ENCODE measurements around the gene PEX13. TPM values are rescaled to one million over a fixed set of nuclear protein-coding genes. Genes with fewer than 3 reads are reported as not detected.
A peak's percentile ranks its signal among the peaks of the same experiment; 100 is the strongest.

The PEX13 gene
- total and polyA plus RNA-seq, 10 donors, result 4.5 to 28.4 (median 17.2) TPM

GRCh38 chr2:61042807-61043206 is 25.3 kb downstream of the PEX13 start:
- Histone ChIP-seq H3K27ac (no peak overlapping the region), H3K4me3 (no peak overlapping the region), H3K27me3 (replicated peaks in 1 of 7) (no peaks in the 10 kb centered on the region), H3K9me3 (peaks cover 0 to 4% (median 0%) of the 10 kb centered on the region in 8 donors), H3K4me1 (peaks cover 4 to 26% (median 16%) of the 10 kb centered on the region in 6 donors), H3K36me3 (peaks cover 0 to 36% (median 10%) of the 10 kb centered on the region in 6 donors)
- DNase-seq, result no peak
- no peak for TF ChIP-seq POLR2AphosphoS5 (IDR thresholded peaks at IDR 0.05)
- no peak for TF ChIP-seq POLR2A (IDR thresholded peaks at IDR 0.05)
- TF ChIP-seq CTCF (IDR thresholded peaks at IDR 0.05 in 8 of 11, conservative IDR thresholded peaks at IDR 0.05 in 3 of 11), result no peak
- 89 to 98% (median 93%) methylated on average over 3 of the region's 3 CpGs for WGBS, 5 donors
- intact Hi-C loops (cut with DNase I; ENCODE audit: low total_unique reads), result no loop called here

- intact Hi-C loops (cut with DNase I; ENCODE audit: low total_unique reads), result no loop called here
These were observed 27.1 kb downstream of the PEX13 start for GRCh38 chr2:61044636-61045035.

DNA sequence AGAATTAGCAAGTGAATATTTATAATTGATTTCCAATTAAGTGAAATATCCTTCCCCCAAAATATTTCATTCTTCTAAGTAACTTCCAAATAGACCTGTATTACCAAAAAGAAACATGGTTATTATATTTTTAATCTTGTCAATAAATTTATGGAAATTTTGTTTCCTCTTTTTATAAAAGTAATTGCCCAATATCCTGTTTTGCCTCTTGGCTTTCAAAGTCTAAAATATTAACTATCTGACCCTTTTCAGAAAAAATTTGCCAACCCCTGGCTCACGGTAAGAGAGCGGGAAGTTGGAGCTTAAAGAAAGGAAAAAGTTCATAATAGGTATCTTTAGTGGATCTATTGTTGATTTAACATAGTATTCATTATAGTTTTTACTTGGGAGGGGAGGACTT is 27.7 kb downstream of the PEX13 start:
- no peaks in the 10 kb centered on the region for H3K27me3 ChIP-seq (replicated peaks in 1 of 7)
- no peak for TF ChIP-seq POLR2A (IDR thresholded peaks at IDR 0.05)
- no peak for TF ChIP-seq POLR2AphosphoS5 (IDR thresholded peaks at IDR 0.05)
- no peak for TF ChIP-seq CTCF (IDR thresholded peaks at IDR 0.05 in 8 of 11, conservative IDR thresholded peaks at IDR 0.05 in 3 of 11)
- 53 to 76% (median 69%) methylated on average over 2 of the region's 2 CpGs for WGBS, 5 donors
- H3K27ac ChIP-seq, result peak overlapping the region in 2 of 8 donors; percentile 1 to 5
- H3K9me3 ChIP-seq, result no peaks in the 10 kb centered on the region
- intact Hi-C loops (cut with DNase I; ENCODE audit: low total_unique reads), result no loop called here
- H3K36me3 ChIP-seq, result peaks cover 0 to 60% (median 31%) of the 10 kb centered on the region in 6 donors
- no peak for DNase-seq
- peaks cover 4 to 26% (median 16%) of the 10 kb centered on the region in 6 donors for H3K4me1 ChIP-seq
- H3K4me3 ChIP-seq, result no peak overlapping the region

More at GRCh38 chr2:61044636-61045035, 27.1 kb downstream of the PEX13 start:
- no peaks in the 10 kb centered on the region for H3K27me3 ChIP-seq (replicated peaks in 1 of 7)
- WGBS, 5 donors, result 45 to 75% (median 55%) methylated on average over 4 of the region's 4 CpGs
- H3K36me3 ChIP-seq, result peaks cover 0 to 54% (median 26%) of the 10 kb centered on the region in 6 donors
- no peak for DNase-seq
- no peaks in the 10 kb centered on the region for H3K9me3 ChIP-seq
- TF ChIP-seq POLR2AphosphoS5 (IDR thresholded peaks at IDR 0.05) (no peak), CTCF (IDR thresholded peaks at IDR 0.05 in 8 of 11, conservative IDR thresholded peaks at IDR 0.05 in 3 of 11) (no peak), POLR2A (IDR thresholded peaks at IDR 0.05) (no peak)
- H3K4me3 ChIP-seq, result no peak overlapping the region
- peak overlapping the region in 2 of 8 donors; percentile 5 to 22 for H3K27ac ChIP-seq
- peaks cover 4 to 26% (median 16%) of the 10 kb centered on the region in 6 donors for H3K4me1 ChIP-seq

DNA sequence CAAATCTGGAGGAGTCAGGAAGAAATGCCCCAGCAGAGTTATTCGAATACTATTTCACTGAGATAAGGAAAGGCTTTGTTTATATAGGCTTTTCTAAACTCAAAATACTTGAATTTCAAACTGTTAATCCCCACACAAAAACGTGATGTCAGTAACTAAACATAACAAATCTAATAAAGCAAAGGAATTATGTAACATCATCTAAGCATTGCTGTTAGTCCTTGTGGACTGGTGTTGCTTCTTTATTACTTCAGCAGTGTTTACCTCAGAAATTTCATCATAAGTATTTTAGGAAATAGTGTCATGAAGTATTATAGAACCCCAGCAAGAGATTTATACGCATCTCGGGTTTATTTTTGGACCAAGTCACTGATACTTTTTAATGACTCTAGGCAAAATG is 28.5 kb downstream of the PEX13 start:
- intact Hi-C loops (cut with DNase I; ENCODE audit: low total_unique reads), result no loop called here
- Histone ChIP-seq H3K4me1 (peaks cover 4 to 26% (median 16%) of the 10 kb centered on the region in 6 donors), H3K4me3 (no peak overlapping the region), H3K9me3 (no peaks in the 10 kb centered on the region), H3K36me3 (peaks cover 0 to 67% (median 38%) of the 10 kb centered on the region in 6 donors), H3K27ac (peak overlapping the region in 1 of 8 donors; percentile 1), H3K27me3 (replicated peaks in 1 of 7) (no peaks in the 10 kb centered on the region)
- WGBS, 5 donors, result 54 to 80% (median 64%) methylated on average over 4 of the region's 4 CpGs
- TF ChIP-seq POLR2A (IDR thresholded peaks at IDR 0.05) (no peak), CTCF (IDR thresholded peaks at IDR 0.05 in 8 of 11, conservative IDR thresholded peaks at IDR 0.05 in 3 of 11) (no peak)
- DNase-seq, result no peak
